NCI-H1092 (cell line): ENCODE results near the gene NCS1.
A peak's percentile ranks its signal among the peaks of the same experiment; 100 is the strongest.
"Not testable (repeated sequence)": the region's sequence is repeated elsewhere in the genome, so short reads cannot be mapped to it uniquely, and the experiment has no call there.

Source experiments
- DNase-seq: peaks from one replicate; lab custom pipeline; 2025; lab: John Stamatoyannopoulos, UW

Gene NCS1

DNA sequence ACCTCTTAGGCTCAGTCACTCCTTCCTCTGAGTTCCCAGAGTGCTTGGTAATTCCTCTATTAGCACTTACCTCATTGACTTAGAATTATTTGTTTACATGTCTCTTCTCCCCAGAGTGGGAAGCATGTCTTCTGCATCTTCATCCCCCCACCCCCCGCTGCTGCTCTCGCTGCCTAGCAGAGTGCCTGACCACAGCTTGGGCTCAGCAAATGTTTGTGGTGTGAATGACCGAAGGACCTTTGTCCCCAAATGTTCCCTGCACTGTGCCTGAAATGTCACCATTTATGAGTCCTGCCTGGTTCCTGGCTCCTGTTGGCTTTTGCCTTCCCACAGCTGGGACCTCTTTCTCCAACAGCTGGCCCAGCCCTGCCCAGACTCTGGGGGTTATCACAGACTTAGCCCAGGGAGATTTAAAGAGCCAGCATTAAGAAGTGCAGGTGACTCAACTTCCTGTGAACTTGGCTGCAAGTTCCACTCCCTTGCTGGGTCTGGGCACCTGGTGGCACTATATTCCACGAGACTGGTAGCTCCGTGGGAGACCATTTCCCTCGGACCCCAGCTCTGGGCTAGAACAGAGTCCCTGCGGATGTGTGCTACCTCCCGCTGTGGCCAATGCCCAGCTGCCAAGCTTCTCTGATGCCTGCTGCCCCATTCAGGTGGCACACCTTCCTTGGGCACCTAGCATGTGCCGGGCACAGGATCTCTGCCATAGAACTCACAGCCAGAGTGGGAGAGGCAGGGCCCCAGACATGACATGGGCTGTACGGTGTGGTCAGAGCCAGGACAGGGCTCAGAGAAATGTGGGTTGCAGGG lies 91.6 kb downstream of the NCS1 start:
- DNase-seq = no peak

DNA sequence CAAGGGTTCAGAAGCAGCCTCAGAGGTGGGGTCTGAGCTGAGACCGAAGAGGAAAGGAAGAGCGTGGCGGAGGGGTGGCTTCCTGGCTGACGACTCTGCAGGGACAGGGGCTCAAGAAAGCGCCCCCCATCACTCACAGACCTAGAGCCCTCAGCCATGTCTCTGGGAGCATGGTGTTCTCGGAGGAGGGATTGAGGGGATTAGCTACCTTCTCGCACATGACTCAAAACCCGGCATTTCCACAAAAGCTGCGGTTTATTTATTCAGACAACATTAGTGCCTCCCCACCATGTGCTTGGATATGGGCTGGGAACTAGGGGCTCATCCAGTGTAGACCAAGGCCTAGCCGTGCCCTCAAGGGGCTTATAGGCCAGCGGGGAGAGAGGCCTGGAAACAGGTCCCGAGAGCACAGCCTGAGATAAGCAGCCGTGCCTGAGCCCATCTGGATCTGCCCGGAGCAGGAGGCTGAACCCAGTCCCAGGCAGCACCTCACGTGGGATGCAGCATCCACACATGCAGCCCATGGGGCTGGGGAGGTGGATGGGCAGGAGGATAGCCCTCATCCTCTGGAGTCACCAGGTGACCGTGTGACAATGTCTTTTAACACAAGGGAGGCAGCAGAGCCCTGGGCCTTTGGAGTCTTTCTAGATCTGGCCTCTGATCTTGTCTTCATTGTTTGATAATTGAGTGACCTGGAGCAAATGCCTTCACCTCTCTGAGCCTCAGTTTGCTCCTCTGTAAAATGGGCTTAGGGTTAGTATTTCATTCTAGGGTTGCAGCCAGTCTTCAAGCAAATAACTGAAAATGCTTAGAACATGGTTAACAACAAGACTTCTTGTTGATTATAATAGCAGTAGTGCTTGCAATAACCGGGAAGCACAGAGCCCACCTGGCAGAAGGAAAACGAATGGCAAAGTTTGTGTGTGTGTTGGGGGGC lies 92.5 kb downstream of the NCS1 start:
- no peak for DNase-seq

DNA sequence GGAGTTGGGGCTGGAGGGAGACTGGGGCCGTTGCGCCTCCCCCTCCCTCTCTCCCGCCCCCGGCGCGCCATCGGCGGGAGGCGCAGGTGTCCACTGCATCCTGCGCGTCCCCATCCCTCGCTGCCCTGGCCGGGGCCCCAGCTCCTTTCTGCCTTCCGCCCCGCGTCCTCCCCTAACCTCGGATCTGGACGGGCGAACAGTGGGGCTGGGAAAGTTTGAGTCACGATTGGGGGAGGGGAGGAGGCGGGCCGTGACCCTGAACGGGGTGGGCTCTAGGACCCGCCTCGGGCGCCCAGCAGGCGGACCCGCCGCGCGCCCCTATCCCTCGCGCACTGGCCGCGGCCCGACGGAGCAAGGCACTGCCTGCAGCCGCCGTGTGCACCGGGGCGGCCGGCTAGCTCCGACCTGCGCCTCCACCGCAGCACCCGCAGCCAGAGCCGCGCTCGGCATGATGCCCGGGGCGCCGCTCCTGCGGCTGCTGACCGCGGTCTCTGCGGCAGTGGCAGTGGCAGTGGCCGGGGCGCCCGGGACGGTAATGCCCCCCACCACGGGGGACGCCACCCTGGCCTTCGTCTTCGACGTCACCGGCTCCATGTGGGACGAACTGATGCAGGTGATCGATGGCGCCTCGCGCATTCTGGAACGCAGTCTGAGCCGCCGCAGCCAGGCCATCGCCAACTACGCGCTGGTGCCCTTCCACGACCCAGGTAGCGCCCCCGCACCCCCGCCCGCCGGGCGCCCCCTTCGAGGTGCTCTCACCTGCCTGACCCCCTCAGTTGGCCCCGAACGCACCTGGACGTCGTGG lies 93.4 kb downstream of the NCS1 start, which contains the start of gene HMCN2:
Gene HMCN2, plus strand, starts transcription at position 330 of the 805 bp plus-strand sequence. Its CDS starts 119 bp downstream, at position 449.
- no peak for DNase-seq

DNA sequence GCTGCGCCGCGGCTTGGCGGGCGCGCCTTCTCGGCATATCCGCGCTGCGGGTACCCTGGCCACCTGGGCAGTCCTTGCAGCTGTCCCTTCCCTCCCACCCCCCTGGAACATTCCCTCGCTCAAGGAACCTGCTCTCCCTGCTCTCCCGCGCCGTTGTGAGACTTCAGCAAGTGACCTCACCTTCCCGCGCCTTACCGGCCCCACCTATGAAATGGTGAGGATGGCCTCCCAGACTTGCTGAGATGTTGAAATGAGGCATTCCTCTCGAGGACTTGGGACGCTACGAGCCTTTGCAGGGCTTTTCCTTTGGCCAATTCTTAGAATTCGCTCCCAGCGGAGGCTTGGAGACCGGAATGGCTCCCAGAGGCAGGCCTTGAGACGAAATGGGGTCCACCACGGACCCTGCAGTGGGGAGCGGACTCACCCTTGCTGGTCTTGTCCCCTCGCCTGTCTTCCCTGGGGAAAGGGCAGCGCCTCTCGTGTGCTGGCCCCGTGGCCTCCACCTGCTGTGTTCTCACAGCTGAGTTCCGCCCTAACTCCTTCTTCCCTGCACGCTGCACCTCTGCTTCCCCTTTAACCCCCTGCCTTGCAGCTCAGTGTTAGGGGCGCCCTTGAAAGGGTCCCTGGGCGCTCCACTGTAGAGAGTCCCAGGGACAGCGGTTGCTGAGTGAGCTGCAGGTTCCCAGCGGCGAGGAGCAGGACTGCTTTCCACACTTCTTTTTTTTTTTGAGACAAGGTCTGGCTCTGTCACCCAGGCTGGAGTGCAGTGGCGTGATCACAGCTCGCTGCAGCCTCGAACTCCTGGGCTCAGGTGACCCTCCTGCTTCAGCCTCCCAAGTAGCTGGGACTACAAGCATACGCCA lies 94.3 kb downstream of the NCS1 start:
- no peak for DNase-seq

DNA sequence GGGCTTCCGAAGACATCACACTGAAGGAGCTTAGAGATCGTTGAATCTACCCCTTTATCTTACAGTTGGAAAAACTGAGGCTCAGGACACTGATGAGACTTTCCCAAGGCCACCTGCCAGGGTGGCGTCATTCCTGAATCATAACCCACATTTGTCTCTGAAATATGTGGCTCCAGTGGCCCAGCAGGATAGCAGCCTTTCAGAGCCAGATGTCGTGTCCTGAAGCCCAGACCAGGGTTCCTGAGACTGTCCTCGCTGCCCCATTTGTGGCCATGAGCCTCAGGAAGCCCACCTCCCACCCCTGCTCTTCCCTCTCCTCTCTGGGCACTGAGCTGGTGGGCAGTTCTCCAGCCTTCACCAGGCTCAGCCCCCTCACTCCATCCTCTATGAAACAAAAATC lies 95.7 kb downstream of the NCS1 start:
- DNase-seq = no peak

DNA sequence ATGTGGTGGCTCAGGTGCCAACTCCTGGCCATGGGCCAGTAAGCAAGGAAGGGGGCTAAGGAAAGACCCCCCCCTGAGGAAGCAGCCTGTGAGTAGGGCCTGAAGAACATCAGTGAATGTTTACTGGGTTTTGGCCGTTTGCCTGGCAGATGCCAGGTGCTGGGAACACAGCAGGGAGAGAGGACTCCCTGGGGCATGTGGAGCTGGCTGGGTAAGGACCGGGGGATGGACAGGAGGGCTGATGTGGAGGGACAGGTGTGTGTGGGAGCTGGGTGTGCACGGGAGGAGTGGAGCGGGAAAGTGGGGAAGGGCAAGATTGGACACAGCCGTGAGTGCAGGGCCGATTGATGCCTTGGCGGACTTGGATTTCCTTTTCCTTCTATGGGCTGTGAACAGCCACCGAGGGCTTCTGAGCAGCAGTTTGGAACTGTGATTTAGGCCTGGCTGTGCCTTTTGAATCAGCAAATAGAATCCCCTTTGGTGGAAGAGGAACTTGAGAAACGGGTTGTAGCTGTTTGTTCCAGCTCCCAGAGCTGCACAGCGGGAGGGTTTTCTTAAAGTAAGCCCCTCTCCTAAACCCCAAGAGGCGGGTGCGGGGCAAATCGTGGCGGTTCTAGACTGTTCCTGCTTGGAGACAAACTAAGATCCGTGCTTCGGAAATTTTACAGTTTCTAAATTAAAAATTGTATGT lies 96.5 kb downstream of the NCS1 start:
- DNase-seq = peak; percentile 83

DNA sequence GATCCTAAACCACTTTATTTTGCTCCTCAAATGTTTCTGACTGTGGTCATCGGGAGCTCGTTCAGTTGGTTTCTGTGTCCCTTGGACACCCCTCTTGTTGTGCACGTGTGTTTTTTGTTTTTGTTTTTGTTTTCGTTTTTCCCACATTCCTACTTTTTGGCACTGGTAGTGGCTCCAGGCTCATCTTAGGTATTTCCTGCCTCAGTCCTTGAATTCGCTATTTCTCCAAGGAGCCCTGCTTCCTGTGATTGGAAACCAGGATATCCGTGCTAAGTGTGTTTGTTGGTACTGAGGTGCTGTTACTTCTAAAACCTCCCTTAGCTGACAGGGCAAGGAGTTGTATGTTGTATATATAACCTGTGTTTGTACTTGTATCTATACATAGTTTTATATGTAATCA lies 99.3 kb downstream of the NCS1 start:
- no peak for DNase-seq

DNA sequence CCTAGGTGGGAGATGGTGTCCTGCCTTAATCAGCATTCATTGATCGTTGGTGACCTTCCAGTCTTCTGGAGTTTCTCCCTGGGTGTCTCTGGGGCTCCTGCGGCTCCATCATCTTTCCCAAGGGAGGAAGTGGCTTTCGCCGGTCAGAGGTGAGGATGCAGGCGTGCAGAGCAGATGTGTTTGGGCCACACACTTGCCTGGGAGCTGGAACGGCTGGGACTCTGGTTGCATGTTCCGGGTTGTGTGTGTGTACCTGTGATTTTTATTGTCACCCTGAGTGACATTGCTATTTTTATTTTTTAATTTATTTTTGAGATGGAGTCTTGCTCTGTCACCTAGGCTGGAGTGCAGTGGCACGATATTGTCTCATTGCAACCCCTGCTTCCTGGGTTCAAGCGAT lies 103.0 kb downstream of the NCS1 start:
- no peak for DNase-seq

DNA sequence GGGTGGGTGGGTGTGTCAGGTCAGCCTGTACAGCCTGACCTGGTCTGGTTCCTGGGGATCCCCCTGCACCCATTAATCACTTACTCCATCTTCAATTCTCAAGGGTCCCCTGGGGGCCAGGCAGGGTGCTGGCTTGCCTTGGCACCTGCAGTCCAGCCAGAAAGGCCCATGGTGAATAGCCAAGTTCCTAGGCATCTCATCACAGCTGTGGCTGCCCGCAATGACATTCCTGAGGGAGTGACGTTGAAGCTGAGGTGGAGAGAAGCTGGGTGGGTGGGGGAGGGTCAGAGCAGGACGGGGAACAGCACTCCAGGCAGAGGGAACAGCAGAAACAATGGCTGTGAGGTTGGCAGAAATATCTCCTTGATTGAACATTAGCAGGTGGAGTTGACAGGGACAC lies 103.9 kb downstream of the NCS1 start:
- DNase-seq = no peak

DNA sequence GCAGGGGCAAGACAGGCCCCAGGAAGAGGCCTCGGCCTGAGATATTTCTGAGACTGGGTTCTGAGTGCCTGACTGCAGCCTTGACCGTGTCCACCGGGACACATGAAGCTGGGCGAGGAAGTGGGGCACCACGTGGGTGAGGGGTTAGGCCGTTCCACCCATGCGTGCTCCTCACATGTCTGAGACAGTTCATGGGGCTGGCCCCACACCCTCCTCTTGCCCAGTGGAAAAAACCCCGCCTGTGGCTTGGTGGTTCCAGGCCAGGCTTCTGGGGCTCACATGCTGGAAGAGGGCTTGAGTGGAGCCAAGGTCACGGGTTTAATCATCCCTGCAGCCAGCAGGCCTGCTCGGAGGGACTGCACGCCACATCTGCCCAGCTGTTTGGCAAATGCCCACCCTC lies 104.8 kb downstream of the NCS1 start:
- no peak for DNase-seq

DNA sequence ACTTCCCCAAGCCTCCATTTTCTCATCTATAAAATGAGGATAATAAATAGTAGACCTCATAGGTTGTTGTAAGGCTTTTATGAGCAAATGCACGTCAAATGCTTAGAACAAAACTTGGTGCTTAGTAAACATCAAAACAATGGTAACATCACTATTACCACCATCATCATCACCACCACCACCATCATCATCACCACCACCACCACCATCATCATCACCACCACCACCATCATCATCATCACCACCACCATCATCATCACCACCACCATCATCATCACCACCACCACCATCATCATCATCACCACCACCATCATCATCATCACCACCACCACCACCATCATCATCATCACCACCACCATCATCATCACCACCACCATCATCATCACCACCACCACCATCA lies 105.3 kb downstream of the NCS1 start:
- DNase-seq = not testable (repeated sequence)

DNA sequence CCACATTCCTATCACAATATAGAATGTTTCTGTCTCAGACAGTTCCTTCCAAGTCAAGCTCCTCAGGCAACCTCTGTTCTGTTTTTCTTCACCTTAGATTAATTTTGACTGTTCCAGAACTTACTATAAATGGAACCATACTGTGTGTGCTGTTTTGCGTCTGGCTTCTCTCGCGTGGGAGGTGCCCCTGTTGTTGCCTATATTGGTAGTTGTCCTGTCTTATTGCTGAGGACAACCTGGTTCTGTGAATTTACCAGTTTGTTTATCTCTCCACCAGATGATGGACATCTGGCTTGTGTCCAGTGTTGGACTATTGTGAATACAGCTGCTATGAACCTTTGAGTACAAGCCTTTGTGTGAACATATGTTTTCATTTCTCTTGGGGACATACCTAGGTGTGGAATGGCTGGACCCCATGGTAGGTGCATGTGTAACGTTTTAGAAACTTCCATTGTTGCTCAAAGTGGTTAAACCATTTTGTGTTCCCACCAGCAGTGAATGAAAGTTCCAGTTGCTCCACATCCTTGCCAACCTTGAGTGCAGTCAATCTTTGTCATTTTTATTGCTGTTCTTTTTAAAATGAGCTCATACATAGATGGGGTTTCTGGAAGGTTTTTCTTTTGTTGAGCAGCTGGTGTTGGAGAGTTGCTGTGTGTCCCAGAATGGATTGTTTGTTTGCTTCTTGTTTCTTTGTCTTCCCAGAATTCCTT lies 111.5 kb downstream of the NCS1 start:
- DNase-seq = no peak

DNA sequence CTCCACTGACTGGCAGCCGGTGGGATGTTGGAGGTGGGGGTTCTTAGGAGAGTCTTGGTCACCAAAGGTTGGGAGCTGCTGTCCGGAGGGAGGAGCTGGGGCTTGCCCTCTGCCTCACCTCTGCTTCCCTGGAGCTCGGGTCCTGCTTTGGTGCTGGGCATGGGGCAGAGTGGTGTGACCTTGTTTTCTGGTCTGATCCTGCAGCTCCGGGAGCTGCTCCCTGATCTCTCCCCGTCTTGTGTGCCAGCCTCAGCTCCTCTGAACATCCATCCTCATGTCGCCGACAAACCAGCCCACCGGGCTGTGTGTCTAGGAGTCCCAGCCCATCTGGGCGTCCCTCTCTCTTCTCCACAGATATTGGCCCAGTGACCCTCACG lies 112.0 kb downstream of the NCS1 start:
- no peak for DNase-seq

DNA sequence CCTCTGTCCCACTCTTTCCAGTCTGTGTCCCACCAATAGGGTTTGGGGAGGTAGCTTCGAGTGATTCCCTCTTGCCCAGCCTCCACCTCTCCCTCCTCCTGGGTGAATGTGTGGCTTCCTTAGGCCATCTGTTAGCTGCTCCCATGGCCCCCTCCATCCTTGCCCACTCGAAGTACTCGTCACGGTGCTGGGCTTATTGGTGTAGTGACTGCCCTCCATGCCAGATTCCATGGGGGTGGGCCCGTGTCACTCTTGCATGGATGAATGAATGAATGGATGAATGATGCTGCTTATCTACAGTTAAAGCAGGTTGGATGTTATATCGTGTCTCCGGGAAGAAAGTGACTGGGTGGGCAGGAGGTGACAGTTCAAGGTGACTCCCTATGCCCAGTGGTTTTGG lies 112.5 kb downstream of the NCS1 start:
- DNase-seq = no peak

DNA sequence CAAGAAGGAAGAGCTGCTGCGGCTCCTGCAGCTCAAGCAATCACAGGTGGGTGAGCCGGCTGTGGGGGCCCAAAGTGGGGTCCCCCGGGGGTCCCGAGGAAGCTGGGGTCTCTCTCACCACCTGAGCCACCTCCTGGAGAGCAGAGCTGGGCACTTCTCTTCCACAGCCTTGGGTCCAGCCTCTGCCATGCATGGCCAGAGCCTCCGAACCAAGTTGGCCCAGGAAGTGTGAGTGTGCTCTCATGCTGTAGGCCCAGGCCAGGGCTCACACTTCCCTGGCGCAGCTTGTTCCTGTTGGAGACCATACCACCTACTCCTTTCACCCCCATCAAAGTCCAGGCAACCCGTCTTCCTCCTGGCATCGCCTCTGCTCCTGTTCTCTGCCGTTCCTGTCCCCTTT lies 113.1 kb downstream of the NCS1 start:
- no peak for DNase-seq

DNA sequence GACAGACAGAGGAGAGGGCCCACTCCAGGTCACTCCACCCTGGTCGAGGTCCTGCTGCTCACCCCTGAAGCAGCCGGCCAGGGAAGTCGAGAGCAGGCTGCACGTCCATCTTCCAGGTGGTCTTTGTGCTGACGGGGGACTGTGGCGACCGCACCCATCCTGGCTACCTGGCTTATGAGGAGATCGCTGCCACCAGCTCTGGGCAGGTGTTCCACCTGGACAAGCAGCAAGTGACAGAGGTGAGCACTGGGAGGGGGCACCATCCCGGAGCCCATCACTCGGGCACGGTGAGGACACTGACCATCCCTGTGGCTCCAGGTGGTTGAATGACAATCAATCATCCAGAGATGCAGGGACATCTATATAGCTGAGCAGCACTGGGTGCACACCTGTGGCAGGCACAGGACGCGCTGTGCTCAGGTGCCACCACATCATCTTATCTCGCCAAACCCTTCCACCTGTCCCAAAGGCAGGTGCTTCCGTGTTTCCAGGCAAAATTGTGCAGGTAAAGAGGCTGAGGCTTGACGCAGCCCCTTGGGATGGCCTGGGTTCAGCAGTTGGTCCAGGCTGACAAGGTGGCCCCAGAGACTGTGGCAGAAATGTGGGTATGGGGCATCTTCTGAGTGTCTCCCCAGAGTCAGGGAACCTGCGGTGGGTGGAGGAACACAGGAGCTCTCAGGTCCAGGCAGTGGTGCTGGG lies 114.0 kb downstream of the NCS1 start:
- DNase-seq = no peak
